Thyroid gland (tissue), 4 donors: ENCODE results near the gene FAM222A.

Experiments used
- CTCF ChIP-seq, 6 experiments: fragments of 200-600 bp in 3 of 6; fragments of 450-650 bp in 3 of 6; sonication (generic) in 3 of 6; IDR thresholded peaks; one replicate each; pipeline ENCODE4 v1.5.1; 2016 to 2019; ENCODE audit warnings: antibody characterized with exemption in 6 of 6, mild to moderate bottlenecking in 2 of 6, inconsistent platforms in 1 of 6, moderate library complexity in 1 of 6
- POLR2A ChIP-seq, 2 donors: fragments of 450-650 bp; IDR thresholded peaks; one replicate each; pipeline ENCODE4 v1.6.1; 2017; ENCODE audit warnings: antibody characterized with exemption in 2 of 2, mild to moderate bottlenecking in 2 of 2, moderate library complexity in 1 of 2

GRCh38 chr12:109721276-109721675 lies 7.7 kb downstream of the FAM222A start:
- TF ChIP-seq POLR2A (IDR thresholded peaks at IDR 0.05) (no peak), CTCF (IDR thresholded peaks at IDR 0.05) (no peak)
